Right kidney (tissue), 9 donors: ENCODE data around the gene LAPTM4A.
A peak's percentile ranks its signal among the peaks of the same experiment; 100 is the strongest.
"Not testable (repeated sequence)": the region's sequence is repeated elsewhere in the genome, so short reads cannot be mapped to it uniquely, and the experiment has no call there.

ENCODE experiments used
- DNase-seq: peaks from one replicate; pipeline ENCODE4 v3.0.0-alpha.2; 2016
- long read RNA-seq, 8 donors: transcript quantifications; one replicate each; lab custom pipeline, GENCODE V29; 2026

LAPTM4A gene
- long read RNA-seq, donor 1, transcript LAPTM4A-202 (3 exons, 487 nt), result minor isoform, 7 of 539 reads
- long read RNA-seq, donor 1, transcript LAPTM4A-201 (7 exons, 1,765 nt), result major isoform, 373 of 539 reads
- long read RNA-seq, donor 1, partial matches to known transcripts, result 148 of 539 reads
- long read RNA-seq, donor 1, other reads (novel, unspliced or antisense), result 11 of 539 reads
- long read RNA-seq, donor 2, transcript LAPTM4A-201 (7 exons, 1,765 nt), result major isoform, 176 of 255 reads
- long read RNA-seq, donor 2, transcript LAPTM4A-202 (3 exons, 487 nt), result minor isoform, 5 of 255 reads
- long read RNA-seq, donor 2, partial matches to known transcripts, result 69 of 255 reads
- long read RNA-seq, donor 2, other reads (novel, unspliced or antisense), result 5 of 255 reads
- long read RNA-seq, donor 3, transcript LAPTM4A-201 (7 exons, 1,765 nt), result major isoform, 150 of 228 reads
- long read RNA-seq, donor 3, partial matches to known transcripts, result 76 of 228 reads
- long read RNA-seq, donor 3, other reads (novel, unspliced or antisense), result 0 of 228 reads
- long read RNA-seq, donor 4, transcript LAPTM4A-201 (7 exons, 1,765 nt), result major isoform, 218 of 332 reads
- long read RNA-seq, donor 4, transcript LAPTM4A-202 (3 exons, 487 nt), result minor isoform, 7 of 332 reads
- long read RNA-seq, donor 4, partial matches to known transcripts, result 101 of 332 reads
- long read RNA-seq, donor 4, other reads (novel, unspliced or antisense), result 6 of 332 reads
- long read RNA-seq, donor 5, transcript LAPTM4A-201 (7 exons, 1,765 nt), result major isoform, 276 of 387 reads
- long read RNA-seq, donor 5, transcript LAPTM4A-202 (3 exons, 487 nt), result minor isoform, 10 of 387 reads
- long read RNA-seq, donor 5, partial matches to known transcripts, result 96 of 387 reads
- long read RNA-seq, donor 5, other reads (novel, unspliced or antisense), result 5 of 387 reads
- long read RNA-seq, donor 6, transcript LAPTM4A-201 (7 exons, 1,765 nt), result major isoform, 228 of 352 reads
- long read RNA-seq, donor 6, partial matches to known transcripts, result 106 of 352 reads
- long read RNA-seq, donor 6, other reads (novel, unspliced or antisense), result 14 of 352 reads
- long read RNA-seq, donor 7, transcript LAPTM4A-202 (3 exons, 487 nt), result minor isoform, 12 of 518 reads
- long read RNA-seq, donor 7, transcript LAPTM4A-201 (7 exons, 1,765 nt), result major isoform, 336 of 518 reads
- long read RNA-seq, donor 7, partial matches to known transcripts, result 165 of 518 reads
- long read RNA-seq, donor 7, other reads (novel, unspliced or antisense), result 5 of 518 reads
- long read RNA-seq, donor 8, transcript LAPTM4A-202 (3 exons, 487 nt), result minor isoform, 8 of 439 reads
- long read RNA-seq, donor 8, transcript LAPTM4A-201 (7 exons, 1,765 nt), result major isoform, 278 of 439 reads
- long read RNA-seq, donor 8, partial matches to known transcripts, result 141 of 439 reads
- long read RNA-seq, donor 8, other reads (novel, unspliced or antisense), result 12 of 439 reads

DNA sequence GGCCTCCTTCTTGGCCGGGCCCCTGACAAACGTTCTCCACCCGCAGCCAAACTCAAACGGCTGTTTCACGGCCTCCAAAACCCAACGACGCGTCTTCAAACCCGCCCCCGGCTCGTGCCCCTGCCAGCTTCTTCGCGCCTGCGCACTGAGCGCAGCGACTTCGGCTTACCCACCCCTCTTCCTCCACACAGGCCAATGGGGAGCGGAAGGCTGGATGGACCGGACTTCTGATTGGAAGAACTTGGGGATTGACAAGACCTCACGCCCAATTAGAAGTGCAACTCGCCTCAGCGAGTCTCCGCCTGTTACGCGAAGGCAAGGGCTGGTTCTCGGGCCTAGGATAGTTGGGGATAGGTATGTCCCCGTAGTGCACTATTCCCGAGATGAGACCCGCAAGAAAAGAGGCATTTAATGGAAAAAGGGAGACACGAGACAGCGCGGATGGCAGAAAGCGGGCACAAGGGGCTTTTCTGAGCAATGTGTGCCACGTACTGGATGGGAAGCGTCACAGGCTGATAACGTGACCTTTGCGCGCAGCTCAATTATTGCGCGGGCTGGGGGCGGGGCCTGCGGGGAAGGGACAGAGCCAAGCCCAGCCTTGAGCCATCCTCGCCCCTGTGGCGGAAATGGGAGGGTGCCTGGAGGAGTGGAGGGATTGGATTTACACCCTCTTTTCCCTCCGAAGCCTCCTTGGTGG lies at the start of gene LAPTM4A:
LAPTM4A (minus strand) TSS at position 97 of the 697 bp plus-strand sequence. CDS start 108 bp downstream, outside the sequence.
- DNase-seq, result peak; percentile 99

DNA sequence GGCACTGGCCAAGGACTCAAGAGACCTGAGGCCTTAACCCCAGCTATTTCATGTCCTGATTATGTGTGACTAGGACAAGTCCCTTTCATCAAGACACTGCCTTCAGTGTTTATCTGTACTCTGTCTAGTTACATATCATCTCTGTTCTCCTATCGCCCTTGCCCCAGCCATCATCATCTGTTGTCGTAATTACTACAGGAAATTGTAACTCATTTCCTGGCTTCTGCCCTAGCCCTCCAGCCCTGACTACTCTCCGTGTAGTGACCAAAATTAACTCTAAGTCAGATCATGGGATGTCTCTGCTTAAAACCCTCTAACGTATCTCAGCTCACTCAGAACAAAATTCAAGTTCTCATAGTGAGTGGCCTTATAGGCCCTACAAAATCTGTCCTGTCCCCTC lies 49.3 kb upstream of the LAPTM4A start:
- DNase-seq, result no peak

DNA sequence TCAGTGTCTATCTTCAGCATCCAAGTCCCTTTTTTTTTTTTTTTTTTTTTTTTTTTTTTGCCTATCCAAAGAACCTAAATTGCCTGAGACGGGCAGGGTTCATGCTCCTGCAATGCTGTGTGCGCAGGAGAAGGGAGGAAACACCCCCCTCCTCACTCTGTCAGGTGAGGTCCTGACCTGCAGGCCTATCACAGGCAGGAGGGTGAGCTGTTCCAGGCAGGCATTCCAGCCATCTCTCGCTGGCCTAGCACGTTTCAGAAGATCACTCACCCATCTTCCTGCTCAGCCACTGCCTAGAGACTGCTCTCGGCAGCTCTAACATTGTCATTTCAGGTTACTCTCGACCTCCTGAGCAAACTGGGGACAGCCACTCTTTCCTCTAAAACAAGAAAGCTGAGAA lies 48.4 kb upstream of the LAPTM4A start:
- no peak for DNase-seq

DNA sequence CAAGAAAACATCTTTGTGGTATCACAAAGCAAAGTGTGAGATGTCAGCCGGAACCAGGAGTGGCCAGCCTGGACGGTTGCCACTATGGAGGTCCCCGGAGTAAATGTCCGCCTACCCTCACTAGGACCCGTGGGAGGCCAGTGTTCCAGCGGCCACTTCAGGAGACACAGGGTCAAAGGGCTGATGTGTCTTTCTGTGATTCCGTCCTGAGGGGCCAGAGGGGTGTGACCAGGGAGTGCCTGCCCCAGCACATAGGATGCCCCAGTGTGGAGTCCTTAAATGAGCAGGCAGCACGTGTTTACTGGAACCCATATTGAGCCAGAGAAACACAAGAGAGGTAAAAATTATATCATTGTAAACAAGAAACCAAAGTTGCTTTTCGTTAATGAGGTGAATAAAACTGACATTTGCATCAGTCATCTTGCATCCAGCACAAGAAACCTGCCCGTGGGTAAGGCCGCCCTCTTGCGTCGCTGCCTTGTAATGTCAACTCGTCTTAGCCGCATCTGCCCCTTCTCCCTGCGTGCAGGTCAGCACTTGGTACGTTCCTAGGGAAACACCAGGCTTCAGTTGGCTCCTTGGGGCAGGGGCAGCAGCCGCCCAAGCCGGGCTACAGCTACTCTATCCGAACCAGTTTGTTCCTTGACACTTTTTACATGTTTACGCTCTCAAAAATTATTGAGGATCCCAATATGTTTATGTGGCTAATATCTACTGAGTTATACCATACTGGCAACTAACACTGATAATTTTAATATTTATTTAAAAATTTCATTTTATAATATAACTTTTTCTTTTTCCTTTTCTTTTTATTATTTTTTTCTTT lies 46.7 kb upstream of the LAPTM4A start:
- peak; percentile 64 for DNase-seq

DNA sequence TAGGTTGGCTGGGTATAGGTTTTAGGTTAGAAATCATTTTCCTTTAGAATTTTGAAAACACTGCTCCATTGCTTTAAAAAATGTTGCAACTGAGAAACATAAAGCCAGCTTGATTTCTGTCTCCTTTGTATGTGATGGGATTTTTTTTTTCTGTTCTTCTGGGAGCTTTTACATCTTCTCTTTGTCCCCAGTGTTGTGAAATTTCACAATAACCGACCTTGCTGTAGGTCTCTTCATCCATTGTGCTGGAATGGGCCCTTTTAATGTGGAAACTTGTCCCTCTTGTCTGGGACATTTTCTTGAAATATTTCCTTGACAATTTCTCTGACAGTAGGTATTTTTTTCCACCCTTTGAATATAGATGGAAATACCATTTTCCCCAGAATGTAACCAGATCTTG lies 44.0 kb upstream of the LAPTM4A start:
- no peak for DNase-seq

DNA sequence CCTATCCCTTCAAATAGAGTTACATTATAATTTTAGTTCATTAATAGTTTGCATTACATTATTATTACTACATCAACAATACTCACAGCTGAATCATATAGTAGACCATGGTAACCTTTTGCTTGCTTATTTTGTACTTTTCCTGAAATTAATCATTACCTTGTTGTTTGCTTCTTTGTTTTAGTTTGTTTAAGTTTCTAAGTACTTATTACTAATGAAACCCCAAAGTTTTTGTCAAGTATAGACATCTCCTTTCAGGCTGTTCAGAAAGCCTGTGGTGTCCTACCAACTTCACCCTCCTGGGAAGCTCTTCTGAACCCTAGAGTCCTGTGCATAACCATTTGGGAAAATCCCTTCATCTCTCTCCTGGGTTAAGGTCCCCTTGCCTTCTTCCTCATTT lies 43.5 kb upstream of the LAPTM4A start:
- DNase-seq, result no peak

DNA sequence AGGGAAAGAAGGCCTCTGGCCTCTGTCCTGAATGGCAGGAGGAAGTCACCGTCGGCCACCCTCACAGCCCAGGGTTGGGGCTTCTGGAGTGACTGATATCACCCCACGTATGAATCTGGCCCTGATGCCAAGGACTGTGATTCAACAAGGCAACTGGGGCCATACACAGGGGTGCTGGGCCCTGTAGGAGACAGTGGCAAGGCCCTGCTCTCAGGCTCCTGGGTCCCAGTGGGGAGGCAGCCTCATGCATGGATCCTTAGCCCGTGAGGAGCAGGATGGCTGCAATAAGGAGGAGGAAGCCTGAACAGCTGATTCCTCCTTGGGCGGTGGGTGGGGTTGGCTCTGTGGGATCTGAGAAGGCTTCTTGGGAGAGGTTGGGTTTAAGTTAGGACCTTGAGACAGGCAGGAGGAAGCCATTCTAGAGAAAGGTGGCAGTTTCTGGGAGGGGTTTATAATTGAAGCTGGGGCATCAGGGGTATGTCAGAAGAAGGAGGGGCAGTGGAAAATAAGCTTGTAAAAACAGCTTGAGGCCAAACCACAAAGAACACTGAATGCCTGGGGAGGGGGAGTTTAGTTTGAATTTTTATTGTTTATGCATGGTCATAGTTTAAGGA lies 42.8 kb upstream of the LAPTM4A start:
- DNase-seq, result no peak

DNA sequence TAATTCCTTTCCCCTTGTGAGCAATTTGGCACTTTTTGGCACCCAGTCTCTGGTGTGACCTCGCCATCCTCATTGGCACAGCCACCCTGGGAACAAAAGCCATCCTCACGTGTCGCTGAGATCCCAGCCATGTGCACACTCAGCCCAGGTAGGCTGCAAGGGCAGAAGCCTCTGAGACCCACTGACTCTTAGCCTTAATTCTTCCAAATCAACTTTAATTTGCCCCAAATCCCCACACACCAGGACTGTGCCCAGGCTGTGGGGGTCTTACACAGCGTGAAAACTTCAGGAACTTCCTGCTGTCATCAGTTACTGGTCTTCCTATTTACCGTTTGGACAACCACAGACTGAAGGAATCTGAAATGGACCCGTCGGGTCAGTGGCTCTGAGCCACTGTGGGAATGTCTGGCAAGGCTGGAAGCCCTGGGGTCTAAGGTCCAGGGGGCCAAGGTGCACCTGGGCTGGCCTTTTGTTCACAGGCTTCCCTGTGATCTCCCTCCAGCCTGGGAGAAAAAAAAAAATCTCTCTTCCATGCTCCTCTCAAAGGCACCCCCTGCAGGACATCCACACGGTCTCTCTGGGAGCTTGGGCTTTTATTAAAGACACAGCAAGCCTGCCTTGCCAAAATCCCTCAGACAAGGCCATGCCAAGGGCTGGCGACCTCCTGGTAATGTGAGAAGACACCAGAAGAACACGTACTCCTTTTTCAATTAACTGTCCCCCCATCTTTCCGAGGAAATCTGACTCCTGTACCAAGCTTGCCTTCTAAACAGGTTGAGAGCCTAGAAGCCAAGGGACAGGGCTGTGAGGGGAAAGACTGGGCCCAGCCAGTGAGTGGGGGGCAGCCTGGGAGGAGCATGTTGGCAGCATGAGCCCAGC lies 42.1 kb upstream of the LAPTM4A start:
- peak; percentile 65 for DNase-seq

DNA sequence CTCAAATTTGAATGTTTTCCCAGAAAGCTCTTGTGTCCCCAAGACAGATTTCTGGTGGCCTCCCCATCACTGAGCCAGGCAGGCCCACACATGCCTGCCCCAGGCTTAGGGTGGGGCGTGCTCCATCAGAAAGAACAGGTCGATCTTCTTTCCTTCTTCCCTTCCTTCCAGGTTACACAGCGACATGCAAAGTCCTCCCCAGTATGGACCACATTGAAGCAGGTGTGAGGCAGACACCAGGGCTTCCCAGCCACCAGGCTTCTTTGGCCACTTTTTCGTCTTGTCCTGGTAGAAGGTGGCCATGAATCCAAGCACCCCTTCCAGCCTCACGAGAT lies 41.4 kb upstream of the LAPTM4A start:
- DNase-seq, result no peak

DNA sequence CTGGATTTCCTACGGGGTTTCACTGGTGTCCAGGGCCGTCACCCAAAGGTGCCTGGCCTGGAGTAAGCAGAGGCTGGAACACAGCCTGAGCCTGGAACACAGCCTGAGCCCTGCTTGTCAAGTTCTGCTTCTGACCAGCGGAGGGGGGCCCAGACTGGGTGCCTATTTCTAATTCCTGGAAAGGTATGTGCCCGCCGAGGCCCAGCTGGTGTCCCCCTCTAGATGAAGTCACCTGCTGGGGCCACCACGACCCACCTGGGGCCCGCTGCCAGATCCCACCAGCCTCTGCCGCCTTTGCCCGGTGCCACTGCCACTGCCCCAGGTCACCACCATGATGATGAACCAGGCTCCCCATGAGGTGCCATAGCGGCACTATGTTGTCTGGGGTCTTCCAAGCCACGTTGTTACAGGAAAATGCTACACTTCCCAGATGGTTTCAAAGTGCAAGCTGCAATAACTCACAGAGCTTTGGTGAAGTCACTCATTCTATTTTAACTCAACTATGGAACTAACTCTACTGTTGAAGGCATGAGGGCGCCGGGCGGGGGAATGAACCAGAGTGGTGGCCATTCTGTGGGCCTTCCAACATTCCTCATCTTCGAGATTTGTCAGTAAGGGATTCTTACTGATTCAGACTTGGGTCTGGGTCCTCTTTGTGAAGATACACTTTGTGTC lies 40.9 kb upstream of the LAPTM4A start:
- no peak for DNase-seq

DNA sequence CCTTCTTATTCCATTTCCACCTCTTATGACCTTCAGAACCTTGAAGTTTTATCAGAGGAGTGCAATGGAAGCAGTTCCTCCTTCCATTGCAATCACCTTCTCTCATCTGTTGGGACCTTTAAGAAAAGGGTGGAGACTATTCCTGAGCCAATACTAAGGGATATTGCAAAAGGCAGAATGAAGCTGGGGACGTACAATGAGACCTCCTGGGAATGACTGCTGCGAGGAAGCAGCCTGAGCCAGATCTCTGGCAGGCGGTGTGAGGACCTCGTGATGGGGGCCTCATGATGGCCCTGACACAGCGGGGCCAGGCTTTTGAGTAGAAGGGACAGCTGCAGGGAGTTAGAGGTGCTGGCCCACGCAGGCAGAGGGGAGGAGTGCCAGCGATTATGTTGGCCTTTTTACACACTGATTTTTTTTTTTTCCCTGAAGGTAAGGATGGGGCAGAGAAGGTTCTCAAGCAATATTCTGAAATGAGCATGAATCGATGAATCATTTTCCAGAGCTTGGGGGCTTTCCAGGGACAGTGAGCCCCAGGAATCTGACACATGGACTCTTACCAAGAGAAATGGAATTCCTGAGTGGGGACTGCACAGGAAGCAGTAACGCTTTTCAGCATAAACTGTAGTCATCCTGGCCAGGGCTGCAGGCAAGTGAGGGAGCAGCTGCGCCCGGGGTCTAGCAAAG lies 40.0 kb upstream of the LAPTM4A start:
- no peak for DNase-seq

DNA sequence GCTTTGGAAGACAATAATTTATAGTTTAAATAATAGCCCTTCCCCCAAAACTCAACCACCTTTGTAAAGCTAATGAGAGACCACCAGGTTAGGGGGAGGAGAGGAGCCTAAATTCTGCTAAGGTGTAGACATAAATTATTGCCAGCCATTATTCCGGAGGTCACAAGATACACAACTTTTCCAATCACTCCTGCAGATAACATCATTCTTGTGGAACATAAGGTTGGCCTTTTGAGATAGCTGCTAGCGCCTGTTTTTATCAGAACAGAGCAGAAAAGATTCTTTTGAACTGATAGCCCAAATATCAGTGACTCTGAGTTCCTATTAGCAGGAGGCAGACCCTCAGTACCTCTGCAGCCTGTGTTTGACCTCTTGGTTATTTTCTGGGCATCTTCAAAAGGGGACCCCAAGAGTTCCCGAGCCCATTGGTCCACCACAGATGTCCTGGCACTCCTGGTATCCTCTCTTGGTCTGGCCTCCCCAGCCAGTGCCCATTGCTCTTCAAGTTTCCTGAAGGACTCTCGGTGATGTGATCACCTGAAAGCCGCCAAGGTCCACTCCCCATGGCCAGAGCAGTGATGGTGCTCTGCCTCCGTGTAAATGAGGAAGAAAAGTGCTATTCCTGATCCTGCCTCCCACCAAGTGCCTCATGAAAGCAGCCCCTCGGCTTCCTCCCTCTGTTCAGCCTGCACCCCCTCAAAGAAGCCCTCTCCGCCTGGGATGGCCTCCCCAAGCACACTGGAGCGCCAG lies 38.5 kb upstream of the LAPTM4A start:
- no peak for DNase-seq

DNA sequence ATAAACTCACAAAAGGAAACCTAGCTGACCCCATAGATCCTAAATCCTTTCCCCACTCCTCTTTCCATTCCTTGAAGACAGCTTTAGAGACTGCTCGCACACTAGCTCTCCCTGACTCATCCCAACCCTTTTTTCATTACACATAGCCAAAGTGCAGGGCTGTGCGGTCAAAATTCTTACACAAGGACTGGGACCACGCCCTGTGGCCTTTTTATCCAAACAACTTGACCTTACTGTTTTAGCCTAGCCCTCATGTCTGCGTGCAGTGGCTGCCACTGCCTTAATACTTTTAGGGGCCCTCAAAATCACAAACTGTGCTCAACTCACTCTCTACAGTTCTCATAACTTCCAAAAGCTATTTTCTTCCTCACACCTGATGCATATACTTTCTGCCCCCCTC lies 34.5 kb upstream of the LAPTM4A start:
- not testable (repeated sequence) for DNase-seq

DNA sequence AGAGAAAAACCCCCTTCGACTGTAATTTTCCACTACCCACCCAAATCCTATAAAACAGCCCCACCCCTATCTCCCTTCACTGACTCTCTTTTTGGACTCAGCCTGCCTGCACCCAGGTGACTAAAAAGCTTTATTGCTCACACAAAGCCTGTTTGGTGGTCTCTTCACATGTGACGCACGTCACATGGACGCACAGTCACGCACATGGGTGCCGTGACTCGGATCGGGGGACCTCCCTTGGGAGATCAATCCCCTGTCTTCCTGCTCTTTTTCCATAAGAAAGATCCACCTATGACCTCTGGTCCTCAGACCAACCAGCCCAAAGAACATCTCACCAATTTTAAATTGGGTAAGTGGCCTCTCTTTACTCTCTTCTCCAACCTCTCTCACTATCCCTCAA lies 31.4 kb upstream of the LAPTM4A start:
- not testable (repeated sequence) for DNase-seq

DNA sequence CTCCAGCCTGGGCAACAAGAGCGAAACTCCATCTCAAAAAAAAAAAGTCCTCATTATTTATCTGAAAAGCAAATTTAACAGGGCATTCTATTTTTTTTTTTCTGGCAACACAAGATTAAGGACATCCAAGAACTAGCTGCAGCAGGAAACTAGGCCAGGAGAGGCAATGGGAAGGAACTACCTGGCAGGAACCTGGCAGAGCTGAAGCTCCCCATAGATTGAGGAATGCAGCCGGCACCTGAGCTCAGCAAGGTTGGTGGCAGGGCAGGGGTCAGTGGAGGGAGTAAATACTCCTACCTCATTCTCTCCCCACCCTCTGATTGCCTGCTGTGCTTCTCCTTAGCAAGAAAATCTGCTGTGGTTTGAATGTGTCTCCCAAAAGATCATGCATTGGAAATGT lies 30.4 kb upstream of the LAPTM4A start:
- DNase-seq, result no peak

DNA sequence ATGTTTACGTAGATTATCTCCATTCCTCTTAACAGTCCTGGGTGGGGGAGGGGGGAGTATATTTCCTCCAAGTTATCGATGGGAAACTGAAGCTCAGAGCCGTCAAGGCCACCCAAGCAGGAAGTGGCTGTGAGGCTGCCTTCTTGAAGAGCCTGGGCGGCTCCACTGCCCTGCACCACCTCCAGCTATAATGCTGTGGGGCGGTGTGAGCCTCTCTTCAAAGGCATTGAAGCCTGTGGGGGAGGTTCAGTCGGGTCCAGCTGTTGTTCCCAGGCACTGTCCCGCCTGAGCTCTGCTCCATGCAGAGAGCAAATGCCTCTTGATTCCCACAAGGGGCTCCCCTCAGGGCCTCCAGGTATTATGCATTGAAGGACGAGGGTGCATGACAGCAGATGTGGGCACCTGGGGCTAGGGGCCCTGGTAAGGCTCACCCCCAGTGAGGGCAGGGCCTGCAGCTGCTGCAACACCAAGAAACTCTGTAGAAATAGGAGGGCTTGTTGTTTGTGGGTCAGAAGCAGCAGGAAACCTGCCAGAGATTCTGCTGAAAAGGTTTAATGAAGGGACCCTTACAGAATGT lies 29.5 kb upstream of the LAPTM4A start:
- peak; percentile 42 for DNase-seq

DNA sequence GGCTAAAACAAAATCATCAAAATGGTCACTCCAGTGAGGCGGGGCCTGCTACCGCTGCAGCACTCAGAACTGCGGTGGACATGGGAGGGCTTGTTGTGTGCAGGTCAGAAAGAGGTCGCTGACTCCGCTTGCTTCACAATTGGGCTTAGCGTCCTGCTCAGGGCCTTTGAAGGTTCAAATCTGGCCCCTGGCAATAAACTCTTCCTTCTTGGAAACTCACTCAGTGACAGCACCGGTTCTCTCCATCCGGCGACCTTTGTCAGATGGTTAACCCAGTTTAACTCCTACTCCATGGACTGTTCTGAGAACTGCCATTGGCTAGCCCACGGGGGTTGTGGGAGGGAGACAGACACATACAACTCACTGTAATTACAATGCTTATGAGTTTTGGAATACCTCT lies 29.0 kb upstream of the LAPTM4A start:
- no peak for DNase-seq
